ENCODE results near the gene HNRNPU. TPM values are rescaled to one million over a fixed set of nuclear protein-coding genes. Genes with fewer than 3 reads are reported as not detected.

HNRNPU gene
- total and polyA plus RNA-seq, 2 donors from 2014 or later, result 153 to 329 TPM

DNA sequence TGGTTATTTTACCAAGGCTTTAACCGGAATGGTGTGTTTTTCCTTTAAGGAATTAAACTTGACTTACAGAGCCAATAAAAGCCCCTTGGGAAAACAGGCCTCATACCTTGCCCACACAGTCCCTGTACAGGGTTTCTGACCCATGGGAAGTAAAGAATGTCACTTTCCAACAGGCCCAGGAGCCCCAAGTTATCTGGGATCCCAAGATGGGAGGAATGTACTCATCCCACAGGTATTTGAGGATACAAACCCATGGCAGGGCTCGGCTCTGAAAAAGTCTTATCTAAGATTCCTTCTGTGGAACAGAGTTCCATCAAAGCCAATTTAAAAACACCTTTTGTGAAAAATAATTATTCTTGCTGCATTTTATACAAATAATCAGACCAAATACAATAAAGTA, 44.2 kb downstream of the HNRNPU start:
- TF ChIP-seq, protein P1, sequence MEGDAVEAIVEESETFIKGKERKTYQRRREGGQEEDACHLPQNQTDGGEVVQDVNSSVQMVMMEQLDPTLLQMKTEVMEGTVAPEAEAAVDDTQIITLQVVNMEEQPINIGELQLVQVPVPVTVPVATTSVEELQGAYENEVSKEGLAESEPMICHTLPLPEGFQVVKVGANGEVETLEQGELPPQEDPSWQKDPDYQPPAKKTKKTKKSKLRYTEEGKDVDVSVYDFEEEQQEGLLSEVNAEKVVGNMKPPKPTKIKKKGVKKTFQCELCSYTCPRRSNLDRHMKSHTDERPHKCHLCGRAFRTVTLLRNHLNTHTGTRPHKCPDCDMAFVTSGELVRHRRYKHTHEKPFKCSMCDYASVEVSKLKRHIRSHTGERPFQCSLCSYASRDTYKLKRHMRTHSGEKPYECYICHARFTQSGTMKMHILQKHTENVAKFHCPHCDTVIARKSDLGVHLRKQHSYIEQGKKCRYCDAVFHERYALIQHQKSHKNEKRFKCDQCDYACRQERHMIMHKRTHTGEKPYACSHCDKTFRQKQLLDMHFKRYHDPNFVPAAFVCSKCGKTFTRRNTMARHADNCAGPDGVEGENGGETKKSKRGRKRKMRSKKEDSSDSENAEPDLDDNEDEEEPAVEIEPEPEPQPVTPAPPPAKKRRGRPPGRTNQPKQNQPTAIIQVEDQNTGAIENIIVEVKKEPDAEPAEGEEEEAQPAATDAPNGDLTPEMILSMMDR (IDR thresholded peaks at IDR 0.05; ENCODE audit: borderline replicate concordance, extremely low read depth, insufficient read depth), result no peak
- no peak for FAIRE-seq
- DNase-seq, result no peak
- H3K27ac ChIP-seq (ENCODE audit: low read depth in 2 of 2, low read length in 2 of 2), result no peak overlapping the region
- H3K9me3 ChIP-seq (ENCODE audit: control insufficient read depth in 2 of 3, insufficient read depth in 1 of 3, low read length in 3 of 3), result no peaks in the 10 kb centered on the region
- no peaks in the 10 kb centered on the region for H3K27me3 ChIP-seq (ENCODE audit: control insufficient read depth, insufficient read depth, low read length)
- no peaks in the 10 kb centered on the region for H3K4me1 ChIP-seq (ENCODE audit: control insufficient read depth in 2 of 3, insufficient read depth in 2 of 3, low read depth in 1 of 3, low read length in 3 of 3)
- intact Hi-C loops (cut with DNase I), result no loop called here
- no peak overlapping the region for H3K9ac ChIP-seq (ENCODE audit: low read length in 3 of 3)
- H3K36me3 ChIP-seq (ENCODE audit: control insufficient read depth in 2 of 3, insufficient read depth in 3 of 3, low read length in 3 of 3), result no peaks in the 10 kb centered on the region
- no peak overlapping the region for H3K4me3 ChIP-seq (ENCODE audit: low read length in 3 of 3)

DNA sequence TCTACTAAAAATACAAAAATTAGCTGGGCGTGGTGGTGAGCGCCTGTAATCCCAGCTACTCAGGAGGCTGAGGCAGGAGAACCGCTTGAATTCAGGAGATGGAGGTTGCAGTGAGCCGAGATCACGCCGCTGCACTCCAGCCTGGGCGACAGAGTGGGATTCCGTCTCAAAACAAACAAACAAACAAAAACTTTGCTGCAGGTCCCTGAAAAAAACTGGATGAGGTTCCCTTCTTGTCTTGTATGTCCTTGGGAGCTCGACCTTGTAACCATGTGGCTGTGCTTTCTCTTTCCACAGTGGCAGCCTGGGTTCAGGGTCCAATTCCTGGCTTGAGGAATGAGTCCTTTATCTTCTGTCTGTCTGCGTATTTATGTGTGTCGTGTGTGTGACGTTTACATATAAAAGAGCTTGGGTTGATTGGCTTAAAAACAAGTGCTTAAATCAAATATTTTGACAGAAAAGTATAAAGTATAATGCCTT, 46.9 kb downstream of the HNRNPU start:
- no peak overlapping the region for H3K27ac ChIP-seq (ENCODE audit: low read depth in 2 of 2, low read length in 2 of 2)
- H3K4me1 ChIP-seq (ENCODE audit: control insufficient read depth in 2 of 3, insufficient read depth in 2 of 3, low read depth in 1 of 3, low read length in 3 of 3), result no peaks in the 10 kb centered on the region
- TF ChIP-seq, protein P1 (IDR thresholded peaks at IDR 0.05; ENCODE audit: borderline replicate concordance, extremely low read depth, insufficient read depth), result no peak
- H3K9ac ChIP-seq (ENCODE audit: low read length in 3 of 3), result no peak overlapping the region
- intact Hi-C loops (cut with DNase I), result no loop called here
- no peaks in the 10 kb centered on the region for H3K36me3 ChIP-seq (ENCODE audit: control insufficient read depth in 2 of 3, insufficient read depth in 3 of 3, low read length in 3 of 3)
- DNase-seq (no peak), FAIRE-seq (no peak)
- H3K27me3 ChIP-seq (ENCODE audit: control insufficient read depth, insufficient read depth, low read length), result no peaks in the 10 kb centered on the region
- H3K4me3 ChIP-seq (ENCODE audit: low read length in 3 of 3), result no peak overlapping the region
- no peaks in the 10 kb centered on the region for H3K9me3 ChIP-seq (ENCODE audit: control insufficient read depth in 2 of 3, insufficient read depth in 1 of 3, low read length in 3 of 3)

- Histone ChIP-seq H3K4me3 (ENCODE audit: low read length in 3 of 3) (no peak overlapping the region), H3K27ac (ENCODE audit: low read depth in 2 of 2, low read length in 2 of 2) (no peak overlapping the region)
- FAIRE-seq, result no peak
Observed at GRCh38 chr1:244815600-244816099, 48.7 kb downstream of the HNRNPU start.

More at GRCh38 chr1:244815600-244816099, 48.7 kb downstream of the HNRNPU start:
- no peak for DNase-seq
- H3K36me3 ChIP-seq (ENCODE audit: control insufficient read depth in 2 of 3, insufficient read depth in 3 of 3, low read length in 3 of 3), result no peaks in the 10 kb centered on the region
- H3K9me3 ChIP-seq (ENCODE audit: control insufficient read depth in 2 of 3, insufficient read depth in 1 of 3, low read length in 3 of 3), result no peaks in the 10 kb centered on the region
- no peak overlapping the region for H3K9ac ChIP-seq (ENCODE audit: low read length in 3 of 3)
- TF ChIP-seq, protein P1 (IDR thresholded peaks at IDR 0.05; ENCODE audit: borderline replicate concordance, extremely low read depth, insufficient read depth), result no peak
- H3K27me3 ChIP-seq (ENCODE audit: control insufficient read depth, insufficient read depth, low read length), result no peaks in the 10 kb centered on the region
- intact Hi-C loops (cut with DNase I), result no loop called here
- H3K4me1 ChIP-seq (ENCODE audit: control insufficient read depth in 2 of 3, insufficient read depth in 2 of 3, low read depth in 1 of 3, low read length in 3 of 3), result no peaks in the 10 kb centered on the region
